Smooth muscle cell (in vitro differentiated cells): Measurements from ENCODE around the gene ADAMTS10. TPM values are rescaled to one million over a fixed set of nuclear protein-coding genes. Genes with fewer than 3 reads are reported as not detected.
"Not testable (repeated sequence)": the region's sequence is repeated elsewhere in the genome, so short reads cannot be mapped to it uniquely, and the experiment has no call there.

Source experiments
- DNase-seq: peaks from one replicate; lab custom pipeline; 2025; ENCODE audit not compliant: unreplicated experiment; lab: John Stamatoyannopoulos, UW
- H2AFZ ChIP-seq: fragments of 200-600 bp; sonication (generic); 2 replicates; pipeline ENCODE4 v1.6.0; 2016; ENCODE audit warnings: antibody characterized with exemption, low read depth, mild to moderate bottlenecking
- H3F3A ChIP-seq: fragments of 200-600 bp; sonication (generic); 2 replicates; pipeline ENCODE4 v1.6.0; 2017; ENCODE audit warnings: antibody characterized with exemption, low read depth
- H3K27ac ChIP-seq: fragments of 200-600 bp; sonication (generic); 2 replicates; pipeline ENCODE4 v1.5.1; 2016; ENCODE audit warnings: low read depth, mild to moderate bottlenecking
- H3K27me3 ChIP-seq: fragments of 200-600 bp; sonication (generic); 2 replicates; pipeline ENCODE4 v1.6.1; 2016; ENCODE audit warnings: low read depth, mild to moderate bottlenecking
- H3K36me3 ChIP-seq: fragments of 200-600 bp; sonication (generic); 2 replicates; pipeline ENCODE4 v1.5.1; 2016; ENCODE audit warnings: low read depth
- H3K4me1 ChIP-seq: fragments of 200-600 bp; sonication (generic); 2 replicates; pipeline ENCODE4 v1.5.1; 2016; ENCODE audit warnings: low read depth
- H3K4me2 ChIP-seq: fragments of 200-600 bp; sonication (generic); 2 replicates; pipeline ENCODE4 v1.6.0; 2016; ENCODE audit warnings: mild to moderate bottlenecking
- H3K4me3 ChIP-seq: fragments of 200-600 bp; sonication (generic); 2 replicates; pipeline ENCODE4 v1.5.1; 2016; ENCODE audit warnings: mild to moderate bottlenecking
- H3K79me2 ChIP-seq: fragments of 200-600 bp; sonication (generic); 2 replicates; pipeline ENCODE4 v1.6.0; 2016; ENCODE audit warnings: low read depth, mild to moderate bottlenecking
- H3K9ac ChIP-seq: fragments of 200-600 bp; sonication (generic); 2 replicates; pipeline ENCODE4 v1.6.0; 2016; ENCODE audit warnings: low read depth
- H3K9me3 ChIP-seq: fragments of 200-600 bp; sonication (generic); replicated peaks from 2 replicates; pipeline ENCODE4 v1.5.1; 2016; ENCODE audit warnings: low read depth
- H4K20me1 ChIP-seq: fragments of 200-600 bp; sonication (generic); 2 replicates; pipeline ENCODE4 v1.6.0; 2016; ENCODE audit warnings: low read depth
- WGBS: methylation state at CpG from one replicate; pipeline ENCODE4 v1.1.7; 2016; ENCODE audit warnings: low lambda C conversion rate; 5-methylcytosine and 5-hydroxymethylcytosine counted together
- polyA plus RNA-seq: library from polyadenylated mRNA; unstranded; fragments of >200 nt; fragmentation: Nextera tagmentation; extraction: Ambion mirVana; gene quantifications from 2 replicates; pipeline ENCODE4 v1.2.1, GENCODE V29; 2016
- total RNA-seq: library from RNA; depleted of rRNA; stranded (reverse); fragments of >200 nt; gene quantifications from 2 replicates; pipeline ENCODE4 v1.2.3, GENCODE V29; 2014
- TF ChIP-seq, protein P1 (sequence below): fragments of 200-600 bp; sonication (generic); IDR thresholded peaks from 2 replicates; pipeline ENCODE4 v1.5.1; 2017; ENCODE audit warnings: borderline replicate concordance, mild to moderate bottlenecking, antibody characterized with exemption; ENCODE audit not compliant: insufficient read depth, poor library complexity, severe bottlenecking

ADAMTS10 gene
- total and polyA plus RNA-seq, 2 experiments from 2014 or later, result 13.1 to 14.1 TPM

DNA sequence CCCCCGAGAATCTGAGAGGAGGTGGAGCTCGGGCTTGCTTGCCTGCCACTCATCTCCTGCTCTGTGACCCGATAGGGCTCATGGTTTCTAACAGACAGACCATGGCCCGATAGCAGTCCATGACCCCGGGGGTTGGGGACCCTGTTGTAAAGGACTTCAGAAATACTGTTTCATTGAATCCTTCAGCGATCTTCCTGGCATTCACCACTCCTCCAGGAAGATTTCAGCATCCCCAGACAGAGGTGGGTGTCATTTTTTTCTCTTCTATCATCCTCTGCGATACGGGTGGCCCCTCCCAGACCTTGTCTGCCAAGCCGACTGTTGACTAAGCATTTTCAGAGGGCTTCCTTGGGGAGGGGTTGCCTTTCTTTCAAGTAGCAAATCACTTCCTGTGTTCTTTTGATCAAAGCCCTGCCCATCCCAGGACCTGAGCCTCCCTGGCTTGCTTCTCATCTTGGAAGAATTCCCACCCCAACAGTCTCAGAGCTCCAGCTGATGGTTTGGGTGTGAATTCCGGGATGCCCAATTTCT, 35.0 kb downstream of the ADAMTS10 start:
- WGBS, result 42% methylated on average over 10 of the region's 10 CpGs
- Histone ChIP-seq H3K4me3 (no peak overlapping the region), H3K27me3 (no peaks in the 10 kb centered on the region), H3K36me3 (no peaks in the 10 kb centered on the region), H2AFZ (no peak overlapping the region), H3K79me2 (no peaks in the 10 kb centered on the region), H3K9me3 (no peaks in the 10 kb centered on the region), H3F3A (no peaks in the 10 kb centered on the region), H4K20me1 (no peaks in the 10 kb centered on the region), H3K4me1 (no peaks in the 10 kb centered on the region), H3K9ac (no peak overlapping the region), H3K4me2 (no peak overlapping the region), H3K27ac (no peak overlapping the region)
- TF ChIP-seq, protein P1, sequence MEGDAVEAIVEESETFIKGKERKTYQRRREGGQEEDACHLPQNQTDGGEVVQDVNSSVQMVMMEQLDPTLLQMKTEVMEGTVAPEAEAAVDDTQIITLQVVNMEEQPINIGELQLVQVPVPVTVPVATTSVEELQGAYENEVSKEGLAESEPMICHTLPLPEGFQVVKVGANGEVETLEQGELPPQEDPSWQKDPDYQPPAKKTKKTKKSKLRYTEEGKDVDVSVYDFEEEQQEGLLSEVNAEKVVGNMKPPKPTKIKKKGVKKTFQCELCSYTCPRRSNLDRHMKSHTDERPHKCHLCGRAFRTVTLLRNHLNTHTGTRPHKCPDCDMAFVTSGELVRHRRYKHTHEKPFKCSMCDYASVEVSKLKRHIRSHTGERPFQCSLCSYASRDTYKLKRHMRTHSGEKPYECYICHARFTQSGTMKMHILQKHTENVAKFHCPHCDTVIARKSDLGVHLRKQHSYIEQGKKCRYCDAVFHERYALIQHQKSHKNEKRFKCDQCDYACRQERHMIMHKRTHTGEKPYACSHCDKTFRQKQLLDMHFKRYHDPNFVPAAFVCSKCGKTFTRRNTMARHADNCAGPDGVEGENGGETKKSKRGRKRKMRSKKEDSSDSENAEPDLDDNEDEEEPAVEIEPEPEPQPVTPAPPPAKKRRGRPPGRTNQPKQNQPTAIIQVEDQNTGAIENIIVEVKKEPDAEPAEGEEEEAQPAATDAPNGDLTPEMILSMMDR, result no peak
- no peak for DNase-seq

DNA sequence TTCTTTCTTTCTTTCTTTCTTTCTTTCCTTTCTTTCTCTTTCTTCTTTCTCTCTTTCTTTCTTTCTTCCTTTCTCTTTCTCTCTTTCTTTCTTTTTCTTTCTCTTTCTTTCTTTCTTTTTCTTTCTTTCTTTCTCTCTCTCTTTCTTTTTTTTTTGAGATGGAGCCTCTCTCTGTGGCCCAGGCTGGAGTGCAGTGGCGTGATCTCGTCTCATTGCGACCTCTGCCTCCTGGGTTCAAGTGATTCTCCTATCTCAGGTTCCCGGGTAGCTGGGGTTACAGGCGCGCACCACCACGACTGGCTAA, 35.9 kb downstream of the ADAMTS10 start:
- H4K20me1 ChIP-seq, H3K4me1 ChIP-seq, DNase-seq, H3F3A ChIP-seq, H3K79me2 ChIP-seq, H3K9me3 ChIP-seq, H3K27me3 ChIP-seq, H3K4me3 ChIP-seq, H3K36me3 ChIP-seq, H3K27ac ChIP-seq, H2AFZ ChIP-seq, H3K4me2 ChIP-seq, H3K9ac ChIP-seq: not testable (repeated sequence)
- WGBS, result 99% methylated on average over 7 of the region's 7 CpGs

DNA sequence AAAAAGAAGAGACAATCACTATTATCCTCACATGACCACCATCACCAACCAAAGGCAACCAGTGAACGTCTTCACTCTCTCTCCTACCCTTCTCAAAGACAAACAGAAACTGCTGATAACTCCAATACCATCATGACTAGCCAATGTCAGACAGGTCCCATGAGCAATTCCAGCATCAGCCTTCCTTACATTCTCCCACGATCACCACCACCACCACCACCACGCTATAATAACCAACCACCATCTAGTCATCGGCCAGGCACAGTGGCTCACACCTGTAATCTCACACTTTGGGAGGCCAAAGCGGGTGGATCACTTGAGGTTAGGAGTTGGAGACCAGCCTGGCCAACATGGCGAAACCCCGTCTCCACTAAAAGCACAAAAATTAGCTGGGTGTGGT, 37.2 kb downstream of the ADAMTS10 start:
- H4K20me1 ChIP-seq, result no peaks in the 10 kb centered on the region
- 96% methylated on average over 7 of the region's 7 CpGs for WGBS
- no peaks in the 10 kb centered on the region for H3K27me3 ChIP-seq
- no peak overlapping the region for H3K9ac ChIP-seq
- peaks cover 3% of the 10 kb centered on the region for H3K4me1 ChIP-seq
- TF ChIP-seq, protein P1, result no peak
- no peak overlapping the region for H3K4me3 ChIP-seq
- H3K27ac ChIP-seq, result no peak overlapping the region
- DNase-seq, result no peak
- H3K4me2 ChIP-seq, result no peak overlapping the region
- no peak overlapping the region for H2AFZ ChIP-seq
- H3K9me3 ChIP-seq, result no peaks in the 10 kb centered on the region
- no peaks in the 10 kb centered on the region for H3K36me3 ChIP-seq
- no peaks in the 10 kb centered on the region for H3F3A ChIP-seq
- H3K79me2 ChIP-seq, result no peaks in the 10 kb centered on the region

DNA sequence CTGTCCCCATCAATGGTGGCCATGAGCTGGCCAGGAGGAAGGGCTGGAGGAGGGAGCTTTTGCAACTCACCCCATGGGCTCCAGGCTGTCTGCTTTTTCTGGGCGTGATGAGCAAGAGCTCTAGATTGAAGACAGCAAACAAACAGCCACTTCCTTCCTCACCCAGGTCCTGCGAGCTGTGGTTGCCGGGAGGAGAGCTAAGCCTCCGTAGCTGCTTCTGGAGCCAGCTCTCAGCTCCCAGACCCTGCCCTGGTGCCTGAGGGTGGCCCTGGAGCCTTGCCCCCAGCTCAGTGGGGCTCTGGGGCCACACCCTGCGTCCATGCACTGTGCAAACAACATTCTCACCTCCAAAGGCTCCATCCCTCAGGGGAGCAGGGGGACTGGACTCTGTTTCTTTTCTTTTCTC, 39.5 kb downstream of the ADAMTS10 start:
- Histone ChIP-seq H3K27ac (peak overlapping the region; percentile 37), H4K20me1 (no peaks in the 10 kb centered on the region), H3K4me1 (peaks cover 3% of the 10 kb centered on the region), H3K4me2 (peak overlapping the region; percentile 68), H3K27me3 (no peaks in the 10 kb centered on the region), H3K9me3 (no peaks in the 10 kb centered on the region), H2AFZ (no peak overlapping the region), H3K79me2 (no peaks in the 10 kb centered on the region), H3F3A (no peaks in the 10 kb centered on the region), H3K36me3 (no peaks in the 10 kb centered on the region), H3K9ac (no peak overlapping the region), H3K4me3 (no peak overlapping the region)
- TF ChIP-seq, protein P1, result no peak
- no peak for DNase-seq
- WGBS, result 23% methylated on average over 5 of the region's 5 CpGs
